ENCODE data around the gene ONECUT3. TPM values are rescaled to one million over a fixed set of nuclear protein-coding genes. Genes with fewer than 3 reads are reported as not detected.

Gene ONECUT3
- total and polyA plus RNA-seq, 10 of the 15 experiments (the other 5 are each of a cell fraction or from before 2014, with no cell fraction given), result not detected

- TF ChIP-seq MEF2A (IDR thresholded peaks at IDR 0.05; ENCODE audit: insufficient read depth, low read depth, low read length), result no peak
- TF ChIP-seq ATF7 (IDR thresholded peaks at IDR 0.05; ENCODE audit: low read depth), result no peak
- no peak for TF ChIP-seq CBX3 (IDR thresholded peaks at IDR 0.05; ENCODE audit: borderline replicate concordance, low read depth)
- TF ChIP-seq CHD4 (IDR thresholded peaks at IDR 0.05), result no peak
- TF ChIP-seq EP300 (IDR thresholded peaks at IDR 0.05; ENCODE audit: borderline replicate concordance in 1 of 2, control insufficient read depth in 1 of 2, low read depth in 2 of 2, low read length in 2 of 2), result no peak
- no peak for TF ChIP-seq WRNIP1 (IDR thresholded peaks at IDR 0.05; ENCODE audit: borderline replicate concordance, low read depth, low read length)
- no peak for TF ChIP-seq RB1 (IDR thresholded peaks at IDR 0.05; ENCODE audit: borderline replicate concordance)
- TF ChIP-seq DPF2 (IDR thresholded peaks at IDR 0.05), result no peak
- TF ChIP-seq ATF2 (IDR thresholded peaks at IDR 0.05; ENCODE audit: low read length), result no peak
- TF ChIP-seq POLR2AphosphoS2 (IDR thresholded peaks at IDR 0.05; ENCODE audit: low read depth, low read length), result no peak
- no peak for TF ChIP-seq YY1 (IDR thresholded peaks at IDR 0.05; ENCODE audit: low read depth, low read length)
- no peak for TF ChIP-seq ZNF24 (IDR thresholded peaks at IDR 0.05)
These were observed 61.1 kb downstream of the ONECUT3 start (continued) for GRCh38 chr19:1814391-1814790.

- Histone ChIP-seq H3K79me2 (ENCODE audit: control insufficient read depth, insufficient read depth, low read length) (no peaks in the 10 kb centered on the region), H3K27me3 (replicated peaks in 1 of 2; ENCODE audit: control insufficient read depth in 2 of 2, insufficient read depth in 2 of 2, low read length in 1 of 2) (no peaks in the 10 kb centered on the region), H3K27ac (ENCODE audit: control insufficient read depth, insufficient read depth) (no peak overlapping the region), H3K4me2 (ENCODE audit: control insufficient read depth, insufficient read depth) (no peak overlapping the region), H3K4me3 (no peak overlapping the region), H3K9ac (ENCODE audit: control insufficient read depth, insufficient read depth, low read length) (no peak overlapping the region), H3K36me3 (ENCODE audit: control insufficient read depth in 2 of 2, insufficient read depth in 2 of 2, low read length in 1 of 2) (peaks cover under 1 to 28% of the 10 kb centered on the region in 2 experiments; a peak in 3 of 4 replicates), H3K4me1 (ENCODE audit: control insufficient read depth, insufficient read depth, low read length) (peaks cover 3% of the 10 kb centered on the region; the same call in 1 of the 2 replicates), H4K20me1 (ENCODE audit: control insufficient read depth, insufficient read depth) (no peaks in the 10 kb centered on the region), H3K9me3 (replicated peaks; ENCODE audit: control insufficient read depth, insufficient read depth, low read length) (no peaks in the 10 kb centered on the region), H2AFZ (ENCODE audit: control insufficient read depth, low read depth, low read length) (no peak overlapping the region)
- no peak for DNase-seq (ENCODE audit: low read depth, low spot score)
- ChIA-PET RAD21 (ENCODE audit: unreplicated experiment) (no interaction called here), CTCF (interaction anchor here (1.1 to 1.4 kb wide), 4 partner anchors 11 to 268 kb away, joined by 3 to 8 read pairs (median 3); no protein-coding TSS in a partner anchor), SMC1A (ENCODE audit: uncharacterized antibody, unreplicated experiment) (no interaction called here), POLR2A (interaction anchor here (0.6 kb wide), 1 partner anchor 14 kb away, joined by 3 read pairs; no protein-coding TSS in a partner anchor)
- in situ Hi-C loops (cut with MboI) (no loop called here), intact Hi-C loops (cut with micrococcal nuclease; ENCODE audit: unreplicated experiment) (no loop called here)
- BruUV-seq (replicated peaks), result no TSS peak
- TF ChIP-seq FOXM1 (IDR thresholded peaks at IDR 0.05; ENCODE audit: low read depth, low read length) (no peak), BCLAF1 (IDR thresholded peaks at IDR 0.05) (no peak)
- 93% methylated on average over 26 of the region's 26 CpGs for WGBS (ENCODE audit: insufficient coverage, insufficient replicate concordance, low lambda C conversion rate, missing lambda C conversion rate)
- no peak for ATAC-seq
- no peak for FAIRE-seq
These were observed 61.7 kb downstream of the ONECUT3 start for GRCh38 chr19:1814833-1815604.
